Measurements from ENCODE around the gene TGM4.
A peak's percentile ranks its signal among the peaks of the same experiment; 100 is the strongest.

Gene TGM4

DNA sequence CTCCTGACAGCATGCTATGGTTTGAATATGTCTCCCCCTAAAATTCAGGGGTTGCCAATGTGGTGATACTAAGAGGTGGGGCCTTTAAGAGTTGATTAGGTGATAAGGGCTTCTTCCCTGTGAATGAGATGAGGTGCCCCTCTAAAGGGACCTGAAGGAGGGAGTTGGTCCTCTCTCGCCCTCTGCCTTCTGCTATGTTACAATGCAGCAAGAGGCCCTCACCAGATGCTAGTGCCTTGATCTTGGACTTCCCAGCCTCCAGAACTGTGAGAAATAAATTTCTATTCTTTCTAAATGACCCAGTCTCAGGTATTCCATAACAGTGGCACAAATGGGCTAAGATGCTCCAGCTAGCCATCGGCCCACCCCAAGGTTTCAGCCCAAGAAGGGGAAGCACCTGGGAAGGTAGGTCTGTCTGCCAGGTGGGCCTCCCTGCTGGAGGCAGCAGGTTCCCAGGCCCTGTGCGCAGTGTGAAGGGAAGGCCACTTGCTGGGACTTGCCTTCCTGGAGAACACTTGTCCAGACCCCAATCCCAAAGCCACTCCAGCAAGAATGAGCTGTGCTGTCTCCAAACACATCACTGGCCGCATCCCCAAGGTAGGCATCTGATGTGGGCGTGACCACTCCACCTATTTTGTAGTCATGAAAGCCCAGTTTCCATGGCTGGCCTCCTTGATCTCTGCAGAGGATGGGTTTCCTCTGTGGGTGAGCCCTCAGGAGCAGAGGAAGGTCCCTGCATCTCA lies 9.0 kb downstream of the TGM4 start:
- no peak for DNase-seq

DNA sequence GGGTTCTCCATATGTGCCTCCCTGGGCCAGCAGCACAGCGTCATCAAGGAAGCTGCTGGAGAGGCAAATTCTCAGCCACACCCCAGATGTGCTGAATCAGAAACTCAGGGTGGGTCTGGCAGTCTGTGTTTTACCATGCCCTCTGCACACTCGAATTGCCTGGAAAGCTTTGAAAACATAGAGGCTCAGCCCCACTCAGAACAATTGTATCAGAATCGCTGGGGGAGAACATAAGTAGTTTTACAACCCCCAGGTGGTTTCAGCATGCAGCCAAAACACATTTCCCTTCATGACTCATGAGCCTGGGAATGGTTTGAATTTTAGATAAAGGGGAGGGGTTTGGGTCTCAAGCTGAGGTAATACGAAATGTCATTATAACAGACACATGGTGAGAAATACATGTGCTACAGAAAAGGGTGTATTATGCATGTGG lies 9.6 kb downstream of the TGM4 start:
- no peak for DNase-seq

DNA sequence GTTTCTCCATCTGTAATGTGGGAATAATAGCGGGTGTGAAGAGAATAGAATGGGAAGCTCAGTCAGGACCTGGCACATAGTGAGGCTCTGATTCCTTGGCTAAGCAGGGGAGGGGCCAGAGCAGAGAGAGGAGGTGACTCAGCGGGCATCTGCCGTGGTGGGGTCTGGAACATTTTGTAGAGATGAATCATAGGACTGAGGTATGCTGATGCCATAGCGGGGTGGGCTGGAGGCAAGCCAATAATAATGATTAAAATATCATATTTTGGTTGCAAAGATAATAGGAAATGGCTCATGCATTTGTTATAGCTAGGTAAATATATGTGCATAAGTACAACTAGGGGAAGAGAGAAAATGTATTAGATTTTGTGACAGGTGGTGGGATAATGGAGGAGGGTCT lies 11.2 kb downstream of the TGM4 start:
- no peak for DNase-seq

GRCh38 chr3:44886561-44886960 lies 12.2 kb downstream of the TGM4 start:
- DNase-seq, result no peak

DNA sequence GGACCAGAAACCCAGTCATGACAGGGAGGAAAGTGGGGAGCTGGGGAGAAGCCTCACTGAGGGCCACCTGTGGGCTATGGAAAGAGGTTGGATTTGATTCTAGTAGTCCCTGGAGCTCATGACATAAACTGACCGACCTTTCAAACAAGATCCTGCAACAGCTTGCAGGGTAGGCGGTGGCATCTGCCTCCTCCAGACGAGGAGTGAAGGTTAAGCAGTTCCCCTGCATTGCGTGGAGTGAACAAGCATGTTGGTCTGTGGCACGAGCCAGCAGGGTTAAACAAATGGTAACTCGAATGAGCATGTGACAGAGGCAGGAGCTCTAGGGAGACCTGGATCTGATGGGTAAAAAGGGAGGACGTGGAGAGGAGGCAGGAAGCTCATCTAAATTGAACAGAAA lies 12.7 kb downstream of the TGM4 start:
- DNase-seq, result no peak

DNA sequence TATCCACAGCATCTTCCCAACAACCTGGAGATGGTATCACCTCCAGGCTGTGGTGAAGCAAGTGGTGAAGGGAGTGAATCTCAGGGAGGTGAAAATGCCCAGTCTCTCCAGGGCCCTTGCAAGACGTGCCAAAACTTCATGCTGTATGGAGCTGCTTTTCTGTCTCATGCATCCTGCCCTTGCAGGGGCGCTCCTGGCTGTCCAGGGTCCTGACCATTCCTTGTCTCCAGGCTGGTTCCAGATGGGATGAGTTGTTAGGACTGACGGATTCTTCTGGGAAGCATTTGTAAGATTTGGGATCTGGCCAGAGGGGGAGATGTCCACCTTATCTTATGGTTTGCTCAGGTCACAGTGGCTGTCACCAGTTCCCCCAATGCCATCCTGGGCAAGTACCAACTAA lies 15.8 kb downstream of the TGM4 start:
- no peak for DNase-seq

DNA sequence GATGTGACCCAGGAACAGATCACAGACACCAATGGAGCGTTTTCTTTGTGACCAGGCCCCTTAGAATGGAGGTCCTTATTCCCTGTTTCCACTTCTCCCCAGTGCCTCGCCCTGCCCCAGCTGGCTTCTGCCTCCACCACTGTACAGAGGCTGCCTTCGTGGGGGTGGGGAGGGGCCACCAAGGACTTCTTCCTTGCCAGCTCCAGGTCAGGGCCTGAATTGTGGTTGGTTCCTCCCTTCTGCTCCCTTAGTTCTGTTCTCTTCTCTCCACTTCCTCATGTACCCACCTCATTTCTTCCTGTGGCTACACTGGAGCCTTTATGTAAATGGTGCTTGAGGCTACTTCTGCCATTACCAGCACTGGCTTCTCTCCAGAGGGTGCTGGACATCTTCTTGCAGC lies 16.4 kb downstream of the TGM4 start:
- no peak for DNase-seq

- DNase-seq, result no peak
Observed at GRCh38 chr3:44892689-44893088, 18.3 kb downstream of the TGM4 start.

GRCh38 chr3:44893097-44893496 lies 18.7 kb downstream of the TGM4 start:
- no peak for DNase-seq

DNA sequence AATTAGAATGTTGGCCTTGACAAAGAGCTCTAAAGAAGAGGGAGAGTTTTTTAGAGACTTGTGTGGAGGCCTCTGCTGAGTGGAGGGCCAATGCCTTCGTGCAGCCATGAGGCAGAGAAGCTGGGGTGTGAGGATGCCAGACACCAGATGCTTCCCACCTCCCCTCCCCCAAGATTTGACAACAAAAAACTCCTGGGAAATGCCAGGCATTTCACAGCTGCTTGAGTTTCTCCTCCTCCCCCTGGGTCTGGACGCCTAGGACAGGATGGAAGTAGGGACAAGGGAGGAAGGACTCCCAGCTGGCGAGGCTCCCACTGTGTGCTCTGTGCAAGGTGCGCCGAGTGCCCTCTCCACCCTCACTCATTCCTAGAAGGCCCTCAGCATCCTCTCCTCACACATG lies 20.1 kb downstream of the TGM4 start:
- no peak for DNase-seq

DNA sequence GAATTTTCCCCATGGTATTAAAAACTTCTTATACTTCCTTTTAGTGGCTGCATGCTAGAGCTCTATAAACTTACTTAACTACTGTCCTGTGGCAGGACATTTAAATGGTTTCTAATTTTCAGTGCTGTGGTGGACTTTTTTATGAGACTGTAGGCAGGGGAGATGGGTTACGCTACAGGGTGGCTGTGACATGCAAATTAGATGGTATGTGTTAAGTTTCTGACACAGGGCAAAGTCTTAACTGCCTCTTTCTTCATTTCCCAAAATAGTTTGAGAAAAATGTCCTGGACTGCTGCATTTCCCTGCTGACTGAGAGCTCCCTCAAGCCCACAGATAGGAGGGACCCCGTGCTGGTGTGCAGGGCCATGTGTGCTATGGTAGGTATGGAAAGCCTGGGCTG lies 22.0 kb downstream of the TGM4 start:
- no peak for DNase-seq

GRCh38 chr3:44899683-44900367 lies 25.4 kb downstream of the TGM4 start:
- DNase-seq, result no peak

- DNase-seq, result no peak
Observed at GRCh38 chr3:44902628-44903027, 28.2 kb downstream of the TGM4 start.

GRCh38 chr3:44903314-44903713 lies 28.9 kb downstream of the TGM4 start:
- DNase-seq, result no peak

DNA sequence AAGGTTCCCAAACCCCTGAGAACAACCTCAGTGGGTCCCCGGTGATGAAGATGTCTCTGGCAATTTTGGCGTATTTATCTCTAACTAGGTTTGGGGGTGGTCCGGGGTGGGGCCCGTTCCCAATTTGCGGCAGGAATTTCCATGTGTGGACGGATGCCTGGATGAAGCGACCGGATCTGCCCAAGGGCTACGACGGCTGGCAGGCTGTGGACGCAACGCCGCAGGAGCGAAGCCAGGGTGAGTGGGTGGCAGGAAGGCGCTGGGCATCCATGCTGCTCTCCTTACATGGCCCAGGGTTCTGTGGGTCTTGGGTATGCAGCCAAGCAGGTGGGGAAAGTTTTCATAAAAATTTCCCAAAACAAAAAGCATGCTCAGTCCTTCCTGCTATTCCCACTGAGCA lies 29.3 kb downstream of the TGM4 start:
- DNase-seq, result no peak

GRCh38 chr3:44905446-44906157 lies 31.2 kb downstream of the TGM4 start:
- DNase-seq, result no peak

- DNase-seq, result no peak
Observed at GRCh38 chr3:44906997-44907396, 32.6 kb downstream of the TGM4 start.

- DNase-seq, result no peak
Observed at GRCh38 chr3:44907612-44908011, 33.2 kb downstream of the TGM4 start.

- DNase-seq, result no peak
Observed at GRCh38 chr3:44909063-44909462, 34.7 kb downstream of the TGM4 start.

- DNase-seq, result no peak
Observed at GRCh38 chr3:44910693-44911092, 36.3 kb downstream of the TGM4 start.

GRCh38 chr3:44913868-44914468 lies 39.6 kb downstream of the TGM4 start:
- DNase-seq, result peak; percentile 61

DNA sequence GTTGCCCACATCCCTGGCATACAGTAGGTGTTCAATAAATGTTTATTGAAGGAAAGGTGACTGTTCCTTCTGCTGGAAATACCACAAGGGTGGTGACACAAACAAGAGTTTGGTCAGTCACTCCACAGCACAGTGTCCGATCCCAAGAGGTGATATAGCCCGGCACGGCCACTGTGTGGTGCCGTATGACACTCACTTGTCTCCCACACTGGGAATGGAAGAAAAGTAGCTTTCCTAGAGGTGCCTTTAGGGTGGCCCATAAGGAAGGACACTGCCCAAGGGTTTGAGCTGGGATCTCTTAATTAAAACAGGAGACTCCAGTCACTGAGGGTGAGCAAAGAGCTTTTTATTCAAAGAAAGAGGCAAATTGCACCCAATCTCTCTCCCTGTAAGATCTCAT lies 40.5 kb downstream of the TGM4 start:
- no peak for DNase-seq

DNA sequence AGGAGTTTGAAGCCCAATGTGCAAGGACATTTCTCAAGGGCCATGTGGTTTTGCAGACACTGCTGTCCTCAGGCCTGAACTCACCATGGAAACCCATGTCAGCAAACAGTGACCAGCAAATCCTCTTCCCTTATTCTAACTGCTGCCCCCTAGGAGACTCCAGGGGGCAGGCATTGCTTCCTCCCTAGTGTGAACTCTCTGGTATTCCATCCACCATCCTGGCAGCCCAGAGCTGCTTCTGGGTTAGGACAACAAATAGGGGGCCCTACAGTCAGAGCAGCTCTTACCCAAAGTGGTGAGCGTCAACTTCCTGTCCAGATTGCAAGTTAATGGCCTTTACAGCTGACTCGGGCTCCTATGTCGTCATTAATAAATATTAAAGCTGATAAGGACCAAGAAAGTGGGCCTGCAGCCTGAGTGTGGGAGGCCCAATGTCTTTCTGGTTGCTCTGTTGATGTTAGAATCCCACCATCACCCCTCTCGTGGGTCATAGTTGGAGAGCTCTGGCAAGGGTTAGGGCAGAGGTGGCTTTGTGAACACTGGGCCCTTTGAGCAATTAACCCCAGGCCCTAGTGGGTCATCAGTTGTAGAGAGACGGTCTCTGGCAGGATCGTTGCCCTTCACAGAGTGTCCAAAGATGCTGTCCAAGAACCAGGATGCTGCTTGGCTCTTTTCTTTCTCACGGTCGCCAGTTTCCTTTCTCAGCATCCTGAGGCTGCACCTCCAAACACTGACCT lies 41.5 kb downstream of the TGM4 start:
- no peak for DNase-seq

Measured in midbrain (tissue), 1 donor.